ENCODE results near the gene EP400.
A peak's percentile ranks its signal among the peaks of the same experiment; 100 is the strongest.

Gene EP400

DNA sequence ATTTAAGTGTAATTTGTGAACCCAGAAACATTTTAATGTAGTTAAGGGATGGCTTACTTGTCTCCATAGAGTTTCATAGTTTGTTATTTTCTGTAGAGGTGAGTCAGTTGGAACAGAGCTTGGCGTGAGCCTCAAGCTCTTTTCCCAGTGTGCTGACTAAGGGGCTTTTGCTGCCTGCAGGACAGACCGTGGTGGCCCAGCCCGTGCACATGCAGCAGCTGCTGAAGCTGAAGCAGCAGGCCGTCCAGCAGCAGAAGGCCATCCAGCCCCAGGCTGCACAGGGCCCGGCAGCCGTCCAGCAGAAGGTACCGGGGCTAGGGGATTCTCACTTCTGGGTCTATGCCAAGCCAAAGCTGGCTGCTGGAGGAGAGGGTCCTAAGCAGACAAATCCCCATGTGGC, 117.4 kb downstream of the EP400 start:
- no peak for TF ChIP-seq CTCF (conservative IDR thresholded peaks at IDR 0.05; ENCODE audit: low read depth)
- H3K27ac ChIP-seq = no peak overlapping the region
- CTCF ChIA-PET = interaction anchor here (0.6 kb wide), 1 partner anchor 1053 kb away, joined by 3 read pairs; no protein-coding TSS in a partner anchor
- no peak for DNase-seq (ENCODE audit: low spot score)
- POLR2A ChIA-PET (ENCODE audit: low non-redundant PET) = no interaction called here

DNA sequence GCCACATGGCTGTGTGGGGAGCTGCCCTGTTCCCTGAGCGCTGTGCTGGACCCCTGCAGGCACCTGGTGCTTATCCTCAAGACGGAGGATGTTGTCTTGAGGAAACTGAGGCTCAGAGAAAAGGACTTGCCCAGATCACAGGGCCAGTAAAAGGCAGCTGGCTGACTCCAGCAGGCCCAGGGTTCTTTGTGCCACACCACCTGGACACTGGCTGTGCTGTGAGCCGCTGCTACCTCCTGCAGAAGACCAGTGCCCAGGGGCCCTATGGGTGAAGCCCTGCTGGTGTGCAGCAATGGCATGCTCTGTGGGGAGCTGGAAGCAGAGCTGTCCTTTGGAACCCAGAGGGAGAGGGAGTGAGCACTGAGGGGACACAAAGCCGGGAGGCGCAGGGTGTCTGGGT, 118.5 kb downstream of the EP400 start:
- DNase-seq (ENCODE audit: low spot score) = no peak
- CTCF ChIA-PET = no interaction called here
- POLR2A ChIA-PET (ENCODE audit: low non-redundant PET) = no interaction called here
- no peak for TF ChIP-seq CTCF (conservative IDR thresholded peaks at IDR 0.05; ENCODE audit: low read depth)
- H3K27ac ChIP-seq = no peak overlapping the region

- no peak for DNase-seq (ENCODE audit: low spot score)
- CTCF ChIA-PET = interaction anchor here (0.9 kb wide), 1 partner anchor 11 kb away, joined by 3 read pairs; no protein-coding TSS in a partner anchor
Observed at GRCh38 chr12:132069336-132069985, 119.7 kb downstream of the EP400 start.

DNA sequence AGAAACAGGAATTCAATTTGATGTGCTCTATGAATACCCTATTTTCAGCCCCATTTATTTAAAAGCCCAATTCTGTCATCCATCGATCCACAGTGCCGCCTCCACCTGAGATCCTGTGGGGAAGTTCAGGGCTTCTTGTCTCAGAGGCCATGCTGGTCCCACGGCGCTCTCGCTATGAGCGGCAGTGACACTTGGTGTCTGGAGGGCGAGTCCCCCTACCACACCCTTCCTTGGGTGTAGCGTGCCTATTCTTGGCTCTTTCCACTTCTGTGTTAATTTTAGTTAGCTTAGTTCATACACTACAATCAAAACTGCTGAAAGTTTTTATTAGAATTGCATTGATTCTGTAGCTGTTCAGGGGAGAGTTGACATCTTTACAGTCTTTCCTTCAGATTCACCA, 120.6 kb downstream of the EP400 start:
- TF ChIP-seq CTCF (conservative IDR thresholded peaks at IDR 0.05; ENCODE audit: low read depth) = no peak
- no peak for DNase-seq (ENCODE audit: low spot score)
- POLR2A ChIA-PET (ENCODE audit: low non-redundant PET) = no interaction called here
- H3K27ac ChIP-seq = no peak overlapping the region
- CTCF ChIA-PET = interaction anchor here (0.5 to 0.9 kb wide), 2 partner anchors 10 to 83 kb away, joined by 3 read pairs; no protein-coding TSS in a partner anchor

More at GRCh38 chr12:132069336-132069985, 119.7 kb downstream of the EP400 start:
- POLR2A ChIA-PET (ENCODE audit: low non-redundant PET) = no interaction called here
- TF ChIP-seq CTCF (conservative IDR thresholded peaks at IDR 0.05; ENCODE audit: low read depth) = no peak
- 0 out of 2 replicates have a peak overlapping the region, but pooled peaks have one; percentile 6 for H3K27ac ChIP-seq

GRCh38 chr12:132071040-132071810, 121.5 kb downstream of the EP400 start:
- no peak for DNase-seq (ENCODE audit: low spot score)
- 0 out of 2 replicates have a peak overlapping the region, but pooled peaks have one; percentile 2 for H3K27ac ChIP-seq
- ChIA-PET CTCF (interaction anchor here (0.5 kb wide), 1 partner anchor 84 kb away, joined by 3 read pairs; no protein-coding TSS in a partner anchor), POLR2A (ENCODE audit: low non-redundant PET) (no interaction called here)
- no peak for TF ChIP-seq CTCF (conservative IDR thresholded peaks at IDR 0.05; ENCODE audit: low read depth)

- TF ChIP-seq CTCF (conservative IDR thresholded peaks at IDR 0.05; ENCODE audit: low read depth) = no peak
- POLR2A ChIA-PET (ENCODE audit: low non-redundant PET) = no interaction called here
- CTCF ChIA-PET = no interaction called here
- no peak overlapping the region for H3K27ac ChIP-seq
- no peak for DNase-seq (ENCODE audit: low spot score)
Observed at GRCh38 chr12:132071830-132072384, 122.2 kb downstream of the EP400 start.

Measured in RWPE1 (cell line).